Erythroblast (primary cell): ENCODE measurements around the gene FOXP1.

Experiments
- GATA1 ChIP-seq: IDR thresholded peaks from 2 replicates; pipeline ENCODE4 v1.6.1; 2011; ENCODE audit warnings: low read depth, mild to moderate bottlenecking, control low read depth, low read length, moderate library complexity
- POLR2A ChIP-seq: IDR thresholded peaks from 2 replicates; pipeline ENCODE4 v1.6.1; 2011; ENCODE audit warnings: mild to moderate bottlenecking, low read length

- TF ChIP-seq POLR2A (no peak), GATA1 (no peak)
Measured at GRCh38 chr3:71226565-71227269, 356.8 kb downstream of the FOXP1 start.
